Vagina (tissue), 2 donors: ENCODE measurements around the gene STAMBP. TPM values are rescaled to one million over a fixed set of nuclear protein-coding genes. Genes with fewer than 3 reads are reported as not detected.
A peak's percentile ranks its signal among the peaks of the same experiment; 100 is the strongest.

ENCODE experiments used
- DNase-seq, 2 donors: peaks; one replicate each; pipeline ENCODE4 v3.0.0-alpha.2; 2017; ENCODE audit errors: extremely low spot score in 2 of 2
- H3K27ac ChIP-seq: fragments of 200-600 bp; sonication (generic); one replicate; pipeline ENCODE4 v1.5.1; 2019
- H3K27me3 ChIP-seq: fragments of 200-600 bp; sonication (generic); one replicate; pipeline ENCODE4 v1.5.1; 2019
- H3K36me3 ChIP-seq, 2 donors: fragments of 200-600 bp; sonication (generic); one replicate each; pipeline ENCODE4 v1.5.1; 2017 to 2019
- H3K4me1 ChIP-seq: fragments of 200-600 bp; sonication (generic); one replicate; pipeline ENCODE4 v1.5.1; 2019
- H3K4me3 ChIP-seq, 2 donors: fragments of 200-600 bp; sonication (generic); 1 replicate in 1 of 2; 2 replicates in 1 of 2; pipeline ENCODE4 v1.5.1; 2016 to 2019
- H3K9me3 ChIP-seq: fragments of 200-600 bp; sonication (generic); one replicate; pipeline ENCODE4 v1.5.1; 2019
- POLR2A ChIP-seq, 2 donors: fragments of 450-650 bp; IDR thresholded peaks; one replicate each; pipeline ENCODE4 v1.6.1; 2017; ENCODE audit warnings: antibody characterized with exemption in 2 of 2, mild to moderate bottlenecking in 2 of 2, moderate library complexity in 2 of 2
- POLR2AphosphoS5 ChIP-seq, 2 donors: sonication (generic); formaldehyde crosslinking; IDR thresholded peaks; one replicate each; pipeline ENCODE4 v1.9.0; 2017; ENCODE audit warnings: antibody characterized with exemption in 2 of 2, mild to moderate bottlenecking in 2 of 2, low read depth in 1 of 2; ENCODE audit not compliant: insufficient read depth in 1 of 2
- intact Hi-C: fragments of 100-400 bp; cut with DNase I; formaldehyde crosslinking; loops from one replicate; pipeline ENCODE4 v1.15.1; 2023
- total RNA-seq: library from RNA; depleted of rRNA; stranded (reverse); fragments of >200 nt; gene quantifications from one replicate; pipeline ENCODE4 v1.2.3, GENCODE V29; 2016
- TF ChIP-seq, protein P1 (sequence below), 3 experiments: fragments of 450-650 bp in 2 of 3; fragments of 200-600 bp in 1 of 3; sonication (generic) in 1 of 3; IDR thresholded peaks; one replicate each; pipeline ENCODE4 v1.5.1; 2017 to 2019; ENCODE audit warnings: antibody characterized with exemption in 3 of 3, mild to moderate bottlenecking in 2 of 3, moderate library complexity in 2 of 3

Gene STAMBP
- total RNA-seq, 1 donor from 2014 or later, result 30.4 TPM

DNA sequence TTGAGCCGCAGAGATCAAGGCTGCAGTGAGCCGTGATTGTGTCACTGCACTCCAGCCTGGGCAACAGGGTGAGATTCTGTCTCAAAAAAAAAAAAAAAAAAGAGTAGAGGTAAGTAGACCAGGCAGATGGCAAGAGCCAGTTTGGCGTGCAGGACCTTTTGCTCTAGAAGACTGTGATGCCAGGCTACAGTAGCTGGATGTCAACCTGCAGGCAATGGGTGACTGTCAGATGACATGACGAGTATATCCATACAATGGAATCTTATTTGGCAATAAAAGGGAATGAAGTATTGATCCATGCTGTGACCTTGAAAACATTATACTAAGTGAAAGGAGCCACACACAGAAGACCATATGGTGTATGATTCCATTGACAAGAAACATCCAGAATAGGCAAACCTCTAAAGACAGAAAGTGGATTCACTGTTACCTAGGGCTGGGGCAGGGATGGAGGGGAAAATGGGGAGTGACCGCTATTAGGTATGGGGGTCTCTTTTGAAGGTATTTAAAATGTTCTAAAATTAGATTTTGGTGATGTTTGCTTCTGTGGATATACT is 86.8 kb downstream of the STAMBP start:
- intact Hi-C loops, result no loop called here
- Histone ChIP-seq H3K27ac (no peak overlapping the region), H3K27me3 (no peaks in the 10 kb centered on the region), H3K36me3 (no peaks in the 10 kb centered on the region), H3K9me3 (no peaks in the 10 kb centered on the region), H3K4me1 (no peaks in the 10 kb centered on the region), H3K4me3 (no peak overlapping the region)
- DNase-seq, result no peak
- TF ChIP-seq, protein P1, sequence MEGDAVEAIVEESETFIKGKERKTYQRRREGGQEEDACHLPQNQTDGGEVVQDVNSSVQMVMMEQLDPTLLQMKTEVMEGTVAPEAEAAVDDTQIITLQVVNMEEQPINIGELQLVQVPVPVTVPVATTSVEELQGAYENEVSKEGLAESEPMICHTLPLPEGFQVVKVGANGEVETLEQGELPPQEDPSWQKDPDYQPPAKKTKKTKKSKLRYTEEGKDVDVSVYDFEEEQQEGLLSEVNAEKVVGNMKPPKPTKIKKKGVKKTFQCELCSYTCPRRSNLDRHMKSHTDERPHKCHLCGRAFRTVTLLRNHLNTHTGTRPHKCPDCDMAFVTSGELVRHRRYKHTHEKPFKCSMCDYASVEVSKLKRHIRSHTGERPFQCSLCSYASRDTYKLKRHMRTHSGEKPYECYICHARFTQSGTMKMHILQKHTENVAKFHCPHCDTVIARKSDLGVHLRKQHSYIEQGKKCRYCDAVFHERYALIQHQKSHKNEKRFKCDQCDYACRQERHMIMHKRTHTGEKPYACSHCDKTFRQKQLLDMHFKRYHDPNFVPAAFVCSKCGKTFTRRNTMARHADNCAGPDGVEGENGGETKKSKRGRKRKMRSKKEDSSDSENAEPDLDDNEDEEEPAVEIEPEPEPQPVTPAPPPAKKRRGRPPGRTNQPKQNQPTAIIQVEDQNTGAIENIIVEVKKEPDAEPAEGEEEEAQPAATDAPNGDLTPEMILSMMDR (IDR thresholded peaks at IDR 0.05), result no peak
- TF ChIP-seq POLR2A (IDR thresholded peaks at IDR 0.05), result no peak
- TF ChIP-seq POLR2AphosphoS5 (IDR thresholded peaks at IDR 0.05; ENCODE audit: insufficient read depth in 1 of 2, low read depth in 1 of 2), result no peak

DNA sequence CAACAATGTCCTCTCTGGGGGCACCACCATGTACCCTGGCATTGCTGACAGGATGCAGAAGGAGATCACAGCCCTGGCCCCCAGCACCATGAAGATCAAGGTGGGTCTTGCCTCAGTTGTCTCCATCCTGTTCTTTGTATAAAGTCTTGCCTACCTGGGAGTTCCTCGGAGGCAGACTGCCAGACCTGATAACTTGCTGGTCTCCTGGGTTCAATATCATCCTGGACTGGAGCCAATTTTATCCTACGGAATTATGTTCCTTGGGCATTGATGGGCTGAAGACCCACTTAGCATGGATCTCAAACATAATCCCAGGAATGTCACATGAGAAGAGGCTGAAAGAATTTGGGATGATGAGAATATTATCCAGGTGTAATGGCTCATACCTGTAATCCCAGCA is 87.9 kb downstream of the STAMBP start:
- no peaks in the 10 kb centered on the region for H3K9me3 ChIP-seq
- H3K27me3 ChIP-seq, result no peaks in the 10 kb centered on the region
- intact Hi-C loops, result no loop called here
- no peak overlapping the region for H3K4me3 ChIP-seq
- TF ChIP-seq POLR2A (IDR thresholded peaks at IDR 0.05), result no peak
- TF ChIP-seq, protein P1 (IDR thresholded peaks at IDR 0.05), result no peak
- TF ChIP-seq POLR2AphosphoS5 (IDR thresholded peaks at IDR 0.05; ENCODE audit: insufficient read depth in 1 of 2, low read depth in 1 of 2), result no peak
- H3K4me1 ChIP-seq, result no peaks in the 10 kb centered on the region
- no peak overlapping the region for H3K27ac ChIP-seq
- no peaks in the 10 kb centered on the region for H3K36me3 ChIP-seq
- no peak for DNase-seq

DNA sequence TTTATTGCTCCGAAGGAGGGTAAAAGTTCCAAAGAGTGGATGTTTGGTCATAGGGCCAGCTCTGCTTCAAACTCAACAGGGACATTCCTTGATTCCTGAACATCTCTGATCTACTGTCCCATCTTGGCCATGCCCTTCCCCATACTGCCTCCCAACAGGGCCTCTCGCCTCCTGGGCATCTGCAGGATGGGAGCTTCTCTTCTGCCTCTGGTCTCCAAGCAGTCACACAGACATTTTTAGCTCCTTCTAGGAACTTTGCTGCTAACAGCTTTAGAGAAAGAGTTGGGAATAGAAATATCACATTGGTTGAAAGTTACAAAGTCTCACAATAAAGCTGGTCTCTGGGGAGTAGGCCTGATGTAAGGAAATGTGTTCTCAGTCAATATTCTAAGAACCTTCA is 88.5 kb downstream of the STAMBP start:
- intact Hi-C loops, result no loop called here
- H3K4me1 ChIP-seq, result no peaks in the 10 kb centered on the region
- H3K4me3 ChIP-seq, result no peak overlapping the region
- H3K27ac ChIP-seq, result no peak overlapping the region
- no peaks in the 10 kb centered on the region for H3K9me3 ChIP-seq
- H3K36me3 ChIP-seq, result no peaks in the 10 kb centered on the region
- DNase-seq, result no peak
- no peaks in the 10 kb centered on the region for H3K27me3 ChIP-seq
- TF ChIP-seq, protein P1 (IDR thresholded peaks at IDR 0.05), result no peak
- no peak for TF ChIP-seq POLR2A (IDR thresholded peaks at IDR 0.05)
- TF ChIP-seq POLR2AphosphoS5 (IDR thresholded peaks at IDR 0.05; ENCODE audit: insufficient read depth in 1 of 2, low read depth in 1 of 2), result no peak

- intact Hi-C loops, result no loop called here
- Histone ChIP-seq H3K4me1 (no peaks in the 10 kb centered on the region), H3K27ac (no peak overlapping the region), H3K27me3 (no peaks in the 10 kb centered on the region), H3K36me3 (no peaks in the 10 kb centered on the region), H3K4me3 (no peak overlapping the region), H3K9me3 (no peaks in the 10 kb centered on the region)
- DNase-seq, result peak in 1 of 2 donors; percentile 37
- TF ChIP-seq POLR2A (IDR thresholded peaks at IDR 0.05) (no peak), POLR2AphosphoS5 (IDR thresholded peaks at IDR 0.05; ENCODE audit: insufficient read depth in 1 of 2, low read depth in 1 of 2) (peak in 1 of 2 donors; percentile 22)
Measured at GRCh38 chr2:73917696-73918207, 89.0 kb downstream of the STAMBP start.

DNA sequence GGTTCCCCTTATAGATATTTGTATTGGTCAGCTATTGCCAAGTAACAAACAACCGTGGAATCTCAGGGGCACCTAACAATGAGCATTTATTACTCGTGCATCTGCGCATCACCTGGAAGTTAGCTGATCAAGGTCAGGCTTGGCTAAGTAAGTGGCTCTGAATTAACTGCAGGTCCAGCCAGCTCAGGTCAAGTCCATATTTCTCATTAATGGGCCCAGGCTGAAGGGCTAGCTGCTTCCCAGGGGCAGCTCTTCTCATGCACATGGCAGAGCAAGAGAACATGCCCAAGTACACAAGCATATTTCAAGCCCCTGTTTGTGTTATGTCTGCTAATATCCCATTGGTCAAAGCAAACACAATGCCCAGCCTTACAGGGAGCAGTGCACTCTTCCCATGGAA is 90.1 kb downstream of the STAMBP start:
- Histone ChIP-seq H3K4me3 (no peak overlapping the region), H3K27me3 (no peaks in the 10 kb centered on the region), H3K9me3 (no peaks in the 10 kb centered on the region), H3K36me3 (no peaks in the 10 kb centered on the region), H3K4me1 (no peaks in the 10 kb centered on the region), H3K27ac (no peak overlapping the region)
- TF ChIP-seq, protein P1 (IDR thresholded peaks at IDR 0.05), result no peak
- no peak for TF ChIP-seq POLR2AphosphoS5 (IDR thresholded peaks at IDR 0.05; ENCODE audit: insufficient read depth in 1 of 2, low read depth in 1 of 2)
- TF ChIP-seq POLR2A (IDR thresholded peaks at IDR 0.05), result no peak
- intact Hi-C loops, result no loop called here
- DNase-seq, result peak in 1 of 2 donors; percentile 31
